ENCODE measurements around the gene RLBP1. TPM values are rescaled to one million over a fixed set of nuclear protein-coding genes. Genes with fewer than 3 reads are reported as not detected.

The RLBP1 gene
- total and polyA plus RNA-seq, 2 donors (not counting 3 experiments of a cell fraction or from before 2014, with no cell fraction given) = not detected

DNA sequence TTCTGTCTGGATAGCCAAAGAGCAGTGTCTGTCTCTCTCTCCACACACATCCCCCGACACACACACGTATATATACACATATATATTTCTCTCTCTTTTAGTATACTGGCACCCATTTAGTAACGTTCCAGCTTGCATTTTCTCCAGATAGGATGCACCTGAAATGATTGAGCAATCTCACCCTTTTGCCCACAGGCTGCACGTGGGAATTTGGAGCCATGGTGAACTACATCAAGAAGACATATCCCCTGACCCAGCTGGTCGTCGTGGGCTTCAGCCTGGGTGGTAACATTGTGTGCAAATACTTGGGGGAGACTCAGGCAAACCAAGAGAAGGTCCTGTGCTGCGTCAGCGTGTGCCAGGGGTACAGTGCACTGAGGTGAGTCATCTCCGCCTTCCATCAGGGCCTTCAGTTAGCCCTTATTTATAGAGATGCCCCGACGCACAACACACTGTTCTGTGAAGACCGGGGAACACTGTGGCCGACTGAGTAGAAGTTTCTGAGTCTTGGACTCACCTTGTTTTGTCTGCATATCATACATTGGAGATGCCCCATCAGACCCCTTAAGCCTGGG, 45.7 kb downstream of the RLBP1 start:
- H3K27me3 ChIP-seq (ENCODE audit: control insufficient read depth in 2 of 2, insufficient read depth in 2 of 2, low read length in 2 of 2) = no peaks in the 10 kb centered on the region
- intact Hi-C loops (cut with micrococcal nuclease) = loop anchor here (2.0 to 10.0 kb wide), 2 partner anchors 279 to 551 kb away; partner anchors contain the start of gene AEN
- peaks cover 0 to 3% of the 10 kb centered on the region in 2 experiments for H3K36me3 ChIP-seq (ENCODE audit: control insufficient read depth in 2 of 2, extremely low read depth in 1 of 2, insufficient read depth in 2 of 2, low read length in 2 of 2)
- H3K9me1 ChIP-seq (replicated peaks; ENCODE audit: control insufficient read depth, extremely low read depth, insufficient read depth, low read length) = no peaks in the 10 kb centered on the region
- TF ChIP-seq JUN (IDR thresholded peaks at IDR 0.05; ENCODE audit: borderline replicate concordance, insufficient read depth, insufficient read length, low read depth) (no peak), GATA2 (IDR thresholded peaks at IDR 0.05; ENCODE audit: insufficient read depth, insufficient read length, low read depth, low read length) (no peak), POLR2AphosphoS5 (IDR thresholded peaks at IDR 0.05; ENCODE audit: insufficient read depth, low read depth, low read length) (no peak)
- TF ChIP-seq, protein P1, sequence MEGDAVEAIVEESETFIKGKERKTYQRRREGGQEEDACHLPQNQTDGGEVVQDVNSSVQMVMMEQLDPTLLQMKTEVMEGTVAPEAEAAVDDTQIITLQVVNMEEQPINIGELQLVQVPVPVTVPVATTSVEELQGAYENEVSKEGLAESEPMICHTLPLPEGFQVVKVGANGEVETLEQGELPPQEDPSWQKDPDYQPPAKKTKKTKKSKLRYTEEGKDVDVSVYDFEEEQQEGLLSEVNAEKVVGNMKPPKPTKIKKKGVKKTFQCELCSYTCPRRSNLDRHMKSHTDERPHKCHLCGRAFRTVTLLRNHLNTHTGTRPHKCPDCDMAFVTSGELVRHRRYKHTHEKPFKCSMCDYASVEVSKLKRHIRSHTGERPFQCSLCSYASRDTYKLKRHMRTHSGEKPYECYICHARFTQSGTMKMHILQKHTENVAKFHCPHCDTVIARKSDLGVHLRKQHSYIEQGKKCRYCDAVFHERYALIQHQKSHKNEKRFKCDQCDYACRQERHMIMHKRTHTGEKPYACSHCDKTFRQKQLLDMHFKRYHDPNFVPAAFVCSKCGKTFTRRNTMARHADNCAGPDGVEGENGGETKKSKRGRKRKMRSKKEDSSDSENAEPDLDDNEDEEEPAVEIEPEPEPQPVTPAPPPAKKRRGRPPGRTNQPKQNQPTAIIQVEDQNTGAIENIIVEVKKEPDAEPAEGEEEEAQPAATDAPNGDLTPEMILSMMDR (IDR thresholded peaks at IDR 0.05; ENCODE audit: extremely low read depth in 1 of 2, insufficient read depth in 1 of 2, low read depth in 1 of 2, low read length in 2 of 2) = no peak
- dilution Hi-C loops (cut with MboI; ENCODE audit: extremely low pct_ligation_motif_present, low sequenced_read_pairs) = no loop called here
- CTCF ChIA-PET = interaction anchor here (1.1 to 4.7 kb wide), 7 partner anchors 42 to 271 kb away, joined by 3 to 198 read pairs (median 4); no protein-coding TSS in a partner anchor
- H3K4me2 ChIP-seq (ENCODE audit: insufficient read depth, low read length) = no peak overlapping the region
- H3K9me3 ChIP-seq (replicated peaks; ENCODE audit: control insufficient read depth, insufficient read depth, low read length) = no peaks in the 10 kb centered on the region
- POLR2A ChIA-PET = no interaction called here
- no peak overlapping the region for H3K9ac ChIP-seq (replicated peaks; ENCODE audit: extremely low read depth, insufficient read depth, low read length)
- no TSS peak for BruUV-seq (replicated peaks)
- peaks cover 8% of the 10 kb centered on the region for H3K4me1 ChIP-seq (ENCODE audit: control insufficient read depth, extremely low read depth, insufficient read depth, low read length)
- FAIRE-seq (no peak), DNase-seq (ENCODE audit: low read depth, low spot score) (no peak)
- H3K79me2 ChIP-seq (ENCODE audit: control insufficient read depth, insufficient read depth, low read length) = no peaks in the 10 kb centered on the region
- H3K4me3 ChIP-seq (replicated peaks in 1 of 3; ENCODE audit: insufficient read depth in 1 of 3, low read depth in 1 of 3, low read length in 3 of 3) = no peak overlapping the region
- no peak overlapping the region for H3K27ac ChIP-seq (ENCODE audit: insufficient read depth, low read depth, low read length)
- no peaks in the 10 kb centered on the region for H4K20me1 ChIP-seq (replicated peaks; ENCODE audit: control insufficient read depth, extremely low read depth, insufficient read depth, low read length)
- no peak overlapping the region for H2AFZ ChIP-seq (ENCODE audit: low read depth, low read length)
